ENCODE data around the gene SSX4. TPM values are rescaled to one million over a fixed set of nuclear protein-coding genes. Genes with fewer than 3 reads are reported as not detected.
"Not testable (repeated sequence)": the region's sequence is repeated elsewhere in the genome, so short reads cannot be mapped to it uniquely, and the experiment has no call there.

SSX4 gene
- total RNA-seq = not detected
- polyA plus RNA-seq = not detected

- H3K27me3 ChIP-seq (ENCODE audit: control insufficient read depth, insufficient read depth, low read length); H3K4me1 Mint-ChIP-seq; H3K9me3 Mint-ChIP-seq; H3K36me3 ChIP-seq (ENCODE audit: control insufficient read depth, insufficient read depth, low read length); H3K36me3 Mint-ChIP-seq; H3K27ac ChIP-seq (ENCODE audit: insufficient read depth, low read length, poor library complexity, severe bottlenecking); DNase-seq; H3K27me3 Mint-ChIP-seq; H3K4me1 ChIP-seq (ENCODE audit: control insufficient read depth, insufficient read depth, low read length, poor library complexity, severe bottlenecking); H3K27ac Mint-ChIP-seq; ATAC-seq (ENCODE audit: low read depth in 2 of 2); H3K4me3 Mint-ChIP-seq; H3K9me3 ChIP-seq (ENCODE audit: control insufficient read depth in 2 of 2, low read length in 2 of 2); H3K4me3 ChIP-seq (ENCODE audit: low read depth, low read length): not testable (repeated sequence)
Measured at GRCh38 chrX:48383239-48383638, at the start of gene SSX4. Gene SSX4 (plus strand): TSS chrX:48383539. CDS start chrX:48384054, 515 bp downstream.

- H3K36me3 ChIP-seq (ENCODE audit: control insufficient read depth, insufficient read depth, low read length); H3K36me3 Mint-ChIP-seq; H3K27ac Mint-ChIP-seq; H3K4me1 Mint-ChIP-seq; DNase-seq; H3K27me3 ChIP-seq (ENCODE audit: control insufficient read depth, insufficient read depth, low read length); H3K9me3 ChIP-seq (ENCODE audit: control insufficient read depth in 2 of 2, low read length in 2 of 2); H3K9me3 Mint-ChIP-seq; H3K4me1 ChIP-seq (ENCODE audit: control insufficient read depth, insufficient read depth, low read length, poor library complexity, severe bottlenecking); H3K4me3 ChIP-seq (ENCODE audit: low read depth, low read length); H3K4me3 Mint-ChIP-seq; ATAC-seq (ENCODE audit: low read depth in 2 of 2); H3K27ac ChIP-seq (ENCODE audit: insufficient read depth, low read length, poor library complexity, severe bottlenecking): not testable (repeated sequence)
- H3K27me3 Mint-ChIP-seq = peaks cover 12% of the 10 kb centered on the region
Measured at GRCh38 chrX:48346059-48346458, 37.3 kb upstream of the SSX4 start.

GRCh38 chrX:48356315-48357094 lies 26.8 kb upstream of the SSX4 start, which contains the start of gene SSX3:
Gene SSX3 (minus strand): TSS chrX:48356703. CDS start chrX:48355249, 1,454 bp downstream.
- H3K9me3 ChIP-seq (ENCODE audit: control insufficient read depth in 2 of 2, low read length in 2 of 2); H3K27ac ChIP-seq (ENCODE audit: insufficient read depth, low read length, poor library complexity, severe bottlenecking); ATAC-seq (ENCODE audit: low read depth in 2 of 2); H3K4me1 ChIP-seq (ENCODE audit: control insufficient read depth, insufficient read depth, low read length, poor library complexity, severe bottlenecking); H3K27ac Mint-ChIP-seq; H3K4me3 Mint-ChIP-seq; H3K4me1 Mint-ChIP-seq; H3K4me3 ChIP-seq (ENCODE audit: low read depth, low read length); H3K36me3 Mint-ChIP-seq; DNase-seq; H3K27me3 Mint-ChIP-seq; H3K27me3 ChIP-seq (ENCODE audit: control insufficient read depth, insufficient read depth, low read length); H3K9me3 Mint-ChIP-seq; H3K36me3 ChIP-seq (ENCODE audit: control insufficient read depth, insufficient read depth, low read length): not testable (repeated sequence)

GRCh38 chrX:48357681-48358080 lies 25.7 kb upstream of the SSX4 start:
- no peaks in the 10 kb centered on the region for H3K9me3 ChIP-seq (ENCODE audit: control insufficient read depth in 2 of 2, low read length in 2 of 2)
- no peaks in the 10 kb centered on the region for H3K36me3 Mint-ChIP-seq
- no peak overlapping the region for H3K4me3 ChIP-seq (ENCODE audit: low read depth, low read length)
- H3K4me1 Mint-ChIP-seq = no peaks in the 10 kb centered on the region
- no peaks in the 10 kb centered on the region for H3K4me1 ChIP-seq (ENCODE audit: control insufficient read depth, insufficient read depth, low read length, poor library complexity, severe bottlenecking)
- no peak for ATAC-seq (ENCODE audit: low read depth in 2 of 2)
- DNase-seq = no peak
- H3K4me3 Mint-ChIP-seq = no peak overlapping the region
- peaks cover 4% of the 10 kb centered on the region for H3K27me3 Mint-ChIP-seq
- H3K27ac Mint-ChIP-seq = no peak overlapping the region
- no peaks in the 10 kb centered on the region for H3K36me3 ChIP-seq (ENCODE audit: control insufficient read depth, insufficient read depth, low read length)
- no peak overlapping the region for H3K27ac ChIP-seq (ENCODE audit: insufficient read depth, low read length, poor library complexity, severe bottlenecking)
- peaks cover 0 to 2% (median 0%) of the 10 kb centered on the region in 7 donors for H3K9me3 Mint-ChIP-seq
- H3K27me3 ChIP-seq (ENCODE audit: control insufficient read depth, insufficient read depth, low read length) = no peaks in the 10 kb centered on the region

- not testable (repeated sequence) for ATAC-seq (ENCODE audit: low read depth in 2 of 2); DNase-seq; H3K4me3 Mint-ChIP-seq; H3K27me3 ChIP-seq (ENCODE audit: control insufficient read depth, insufficient read depth, low read length); H3K4me1 Mint-ChIP-seq; H3K27ac Mint-ChIP-seq; H3K9me3 Mint-ChIP-seq; H3K4me1 ChIP-seq (ENCODE audit: control insufficient read depth, insufficient read depth, low read length, poor library complexity, severe bottlenecking); H3K27ac ChIP-seq (ENCODE audit: insufficient read depth, low read length, poor library complexity, severe bottlenecking); H3K27me3 Mint-ChIP-seq; H3K36me3 Mint-ChIP-seq; H3K4me3 ChIP-seq (ENCODE audit: low read depth, low read length); H3K36me3 ChIP-seq (ENCODE audit: control insufficient read depth, insufficient read depth, low read length); H3K9me3 ChIP-seq (ENCODE audit: control insufficient read depth in 2 of 2, low read length in 2 of 2)
Measured at GRCh38 chrX:48359281-48359680, 24.1 kb upstream of the SSX4 start.

GRCh38 chrX:48367717-48368408 lies 15.5 kb upstream of the SSX4 start:
- not testable (repeated sequence) for H3K27ac Mint-ChIP-seq; H3K4me3 Mint-ChIP-seq; H3K4me1 Mint-ChIP-seq; H3K27me3 Mint-ChIP-seq; H3K9me3 ChIP-seq (ENCODE audit: control insufficient read depth in 2 of 2, low read length in 2 of 2); H3K27me3 ChIP-seq (ENCODE audit: control insufficient read depth, insufficient read depth, low read length); H3K4me1 ChIP-seq (ENCODE audit: control insufficient read depth, insufficient read depth, low read length, poor library complexity, severe bottlenecking); H3K4me3 ChIP-seq (ENCODE audit: low read depth, low read length); H3K36me3 ChIP-seq (ENCODE audit: control insufficient read depth, insufficient read depth, low read length); DNase-seq; H3K27ac ChIP-seq (ENCODE audit: insufficient read depth, low read length, poor library complexity, severe bottlenecking); H3K9me3 Mint-ChIP-seq; H3K36me3 Mint-ChIP-seq
- ATAC-seq (ENCODE audit: low read depth in 2 of 2) = peak; percentile 50 to 56

- H3K36me3 Mint-ChIP-seq; H3K9me3 Mint-ChIP-seq; H3K27me3 ChIP-seq (ENCODE audit: control insufficient read depth, insufficient read depth, low read length); H3K27me3 Mint-ChIP-seq; DNase-seq; H3K4me3 ChIP-seq (ENCODE audit: low read depth, low read length); H3K27ac Mint-ChIP-seq; H3K4me1 ChIP-seq (ENCODE audit: control insufficient read depth, insufficient read depth, low read length, poor library complexity, severe bottlenecking); H3K27ac ChIP-seq (ENCODE audit: insufficient read depth, low read length, poor library complexity, severe bottlenecking); H3K4me1 Mint-ChIP-seq; H3K36me3 ChIP-seq (ENCODE audit: control insufficient read depth, insufficient read depth, low read length); ATAC-seq (ENCODE audit: low read depth in 2 of 2); H3K9me3 ChIP-seq (ENCODE audit: control insufficient read depth in 2 of 2, low read length in 2 of 2); H3K4me3 Mint-ChIP-seq: not testable (repeated sequence)
Measured at GRCh38 chrX:48370408-48370807, 12.9 kb upstream of the SSX4 start.

- not testable (repeated sequence) for H3K36me3 Mint-ChIP-seq; H3K4me3 ChIP-seq (ENCODE audit: low read depth, low read length); H3K27ac Mint-ChIP-seq; H3K4me1 ChIP-seq (ENCODE audit: control insufficient read depth, insufficient read depth, low read length, poor library complexity, severe bottlenecking); ATAC-seq (ENCODE audit: low read depth in 2 of 2); H3K4me3 Mint-ChIP-seq; H3K4me1 Mint-ChIP-seq; H3K36me3 ChIP-seq (ENCODE audit: control insufficient read depth, insufficient read depth, low read length); DNase-seq; H3K9me3 ChIP-seq (ENCODE audit: control insufficient read depth in 2 of 2, low read length in 2 of 2); H3K27ac ChIP-seq (ENCODE audit: insufficient read depth, low read length, poor library complexity, severe bottlenecking); H3K27me3 Mint-ChIP-seq; H3K27me3 ChIP-seq (ENCODE audit: control insufficient read depth, insufficient read depth, low read length); H3K9me3 Mint-ChIP-seq
Measured at GRCh38 chrX:48396931-48397330, 13.6 kb downstream of the SSX4 start.

All from CD4-positive, CD25-positive, alpha-beta regulatory T cell (primary cell).